ENCODE results near the gene OR51A7.

OR51A7 gene

GRCh38 chr11:4957396-4957795 lies 53.8 kb downstream of the OR51A7 start:
- DNase-seq = no peak

Data from DMS79 (cell line).